ENCODE measurements around the gene ZIC1. TPM values are rescaled to one million over a fixed set of nuclear protein-coding genes. Genes with fewer than 3 reads are reported as not detected.

Gene ZIC1
- total and polyA plus RNA-seq, 9 of the 15 experiments (the other 6 are each of a cell fraction or from before 2014, with no cell fraction given): 0.21 to 0.42 TPM; not detected in 7

DNA sequence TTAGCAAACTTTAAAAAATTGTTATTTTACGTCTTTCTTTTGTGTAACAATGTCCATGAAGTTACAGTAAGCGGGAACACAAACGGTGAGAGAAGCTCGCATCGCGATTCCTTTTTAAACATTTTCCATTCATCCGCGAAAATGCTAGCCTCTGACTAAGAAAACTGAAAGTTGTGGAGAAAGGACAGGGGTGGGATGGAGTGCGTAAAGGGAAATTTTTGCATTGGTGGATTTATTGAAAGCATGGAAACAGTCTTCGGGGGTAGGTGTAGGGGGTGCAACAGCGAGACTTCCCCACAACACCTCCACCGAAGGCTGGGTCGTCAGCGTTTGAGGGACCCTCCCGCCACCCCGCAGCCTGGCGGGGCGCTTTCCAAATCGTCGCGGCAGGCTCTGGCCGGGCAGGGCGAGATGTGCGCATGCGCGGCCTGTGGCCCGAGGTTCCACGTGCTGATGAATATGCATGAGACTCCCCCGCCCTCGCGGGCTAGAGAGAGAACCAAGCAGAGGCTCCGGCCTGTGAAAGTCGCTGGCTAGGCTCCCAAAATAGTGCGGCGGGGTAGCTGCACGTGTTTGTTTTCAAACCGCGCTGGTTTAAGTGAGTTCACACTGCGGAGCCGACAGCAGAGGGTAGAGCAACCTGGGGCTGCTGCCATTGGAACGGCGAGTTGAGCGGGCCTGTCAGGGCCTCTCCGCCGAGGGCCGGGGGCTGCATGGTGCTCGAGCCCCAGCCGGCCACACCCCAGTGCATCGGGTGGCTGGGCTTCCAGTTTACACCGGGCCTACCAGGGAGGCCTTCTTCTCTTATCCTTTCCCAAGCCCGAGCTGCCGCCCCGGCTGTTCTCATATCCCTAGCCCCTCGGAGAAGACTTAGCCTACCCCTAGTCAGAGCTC, 9.9 kb downstream of the ZIC1 start (continued):
- peak; percentile 64 for TF ChIP-seq L3MBTL2 (IDR thresholded peaks at IDR 0.05)
- TF ChIP-seq CTCF (IDR thresholded peaks at IDR 0.05 in 2 of 3, conservative IDR thresholded peaks at IDR 0.05 in 1 of 3; ENCODE audit: insufficient read depth in 2 of 3, low read depth in 1 of 3, low read length in 3 of 3): no peak

- Histone ChIP-seq H3K4me3 (no peak overlapping the region), H3K4me2 (ENCODE audit: insufficient read depth, low read length) (no peak overlapping the region), H4K20me1 (replicated peaks; ENCODE audit: control insufficient read depth, insufficient read depth, low read length) (no peaks in the 10 kb centered on the region), H3K27me3 (ENCODE audit: control insufficient read depth in 2 of 2, insufficient read depth in 2 of 2, low read length in 2 of 2) (peaks cover 14 to 45% of the 10 kb centered on the region in 2 experiments), H3K36me3 (ENCODE audit: control insufficient read depth, insufficient read depth, low read length) (no peaks in the 10 kb centered on the region), H3K4me1 (replicated peaks in 1 of 2; ENCODE audit: control insufficient read depth in 2 of 2, insufficient read depth in 2 of 2, low read length in 2 of 2) (peaks cover 0 to 8% of the 10 kb centered on the region in 2 experiments; a peak in 1 of 5 replicates), H3K9ac (ENCODE audit: insufficient read depth in 1 of 2, low read depth in 2 of 2, low read length in 2 of 2) (no peak overlapping the region), H2AFZ (ENCODE audit: low read depth, low read length) (no peak overlapping the region), H3K9me1 (ENCODE audit: control insufficient read depth, insufficient read depth, low read length) (no peaks in the 10 kb centered on the region), H3K9me3 (replicated peaks; ENCODE audit: control insufficient read depth, insufficient read depth, low read depth, low read length) (no peaks in the 10 kb centered on the region), H3K79me2 (ENCODE audit: control insufficient read depth, insufficient read depth, low read length) (no peaks in the 10 kb centered on the region), H3K27ac (ENCODE audit: extremely low read depth, low read depth, low read length) (no peak overlapping the region)
- in situ Hi-C loops (cut with MboI): no loop called here
- no peak for FAIRE-seq
- ChIA-PET CTCF (ENCODE audit: low intra/inter-chr PET ratio) (no interaction called here), POLR2A (interaction anchor here (0.8 kb wide), 1 partner anchor 139 kb away, joined by 3 read pairs; no protein-coding TSS in a partner anchor)
- intact Hi-C loops (cut with micrococcal nuclease): no loop called here
- 5% methylated on average over 10 of the region's 10 CpGs for WGBS (ENCODE audit: insufficient coverage, low coverage, missing lambda C conversion rate)
- no peak for DNase-seq (ENCODE audit: extremely low read depth in 1 of 4, low spot score in 3 of 4)
- BruUV-seq (replicated peaks): no TSS peak
- no peak for ATAC-seq
- TF ChIP-seq, protein P1, sequence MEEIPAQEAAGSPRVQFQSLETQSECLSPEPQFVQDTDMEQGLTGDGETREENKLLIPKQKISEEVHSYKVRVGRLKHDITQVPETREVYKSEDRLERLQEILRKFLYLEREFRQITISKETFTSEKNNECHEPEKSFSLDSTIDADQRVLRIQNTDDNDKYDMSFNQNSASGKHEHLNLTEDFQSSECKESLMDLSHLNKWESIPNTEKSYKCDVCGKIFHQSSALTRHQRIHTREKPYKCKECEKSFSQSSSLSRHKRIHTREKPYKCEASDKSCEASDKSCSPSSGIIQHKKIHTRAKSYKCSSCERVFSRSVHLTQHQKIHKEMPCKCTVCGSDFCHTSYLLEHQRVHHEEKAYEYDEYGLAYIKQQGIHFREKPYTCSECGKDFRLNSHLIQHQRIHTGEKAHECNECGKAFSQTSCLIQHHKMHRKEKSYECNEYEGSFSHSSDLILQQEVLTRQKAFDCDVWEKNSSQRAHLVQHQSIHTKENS (CRISPR knock-in tag; IDR thresholded peaks at IDR 0.05): no peak
- TF ChIP-seq NR2C2 (CRISPR knock-in tag; IDR thresholded peaks at IDR 0.05): no peak
- no peak for TF ChIP-seq NR2C2 (tag; IDR thresholded peaks at IDR 0.05)
- TF ChIP-seq, protein P2, sequence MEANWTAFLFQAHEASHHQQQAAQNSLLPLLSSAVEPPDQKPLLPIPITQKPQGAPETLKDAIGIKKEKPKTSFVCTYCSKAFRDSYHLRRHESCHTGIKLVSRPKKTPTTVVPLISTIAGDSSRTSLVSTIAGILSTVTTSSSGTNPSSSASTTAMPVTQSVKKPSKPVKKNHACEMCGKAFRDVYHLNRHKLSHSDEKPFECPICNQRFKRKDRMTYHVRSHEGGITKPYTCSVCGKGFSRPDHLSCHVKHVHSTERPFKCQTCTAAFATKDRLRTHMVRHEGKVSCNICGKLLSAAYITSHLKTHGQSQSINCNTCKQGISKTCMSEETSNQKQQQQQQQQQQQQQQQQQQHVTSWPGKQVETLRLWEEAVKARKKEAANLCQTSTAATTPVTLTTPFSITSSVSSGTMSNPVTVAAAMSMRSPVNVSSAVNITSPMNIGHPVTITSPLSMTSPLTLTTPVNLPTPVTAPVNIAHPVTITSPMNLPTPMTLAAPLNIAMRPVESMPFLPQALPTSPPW (CRISPR knock-in tag; IDR thresholded peaks at IDR 0.05): no peak
- TF ChIP-seq ZNF280A (IDR thresholded peaks at IDR 0.05; ENCODE audit: low read depth, partially characterized antibody): no peak
- no peak for TF ChIP-seq ZBTB8A (IDR thresholded peaks at IDR 0.05; ENCODE audit: partially characterized antibody)
- no peak for TF ChIP-seq ZNF395 (CRISPR knock-in tag; IDR thresholded peaks at IDR 0.05)
Measured at GRCh38 chr3:147419781-147420224, 10.6 kb downstream of the ZIC1 start.
